HepG2 (cell line): Measurements from ENCODE around the gene TGM3. TPM values are rescaled to one million over a fixed set of nuclear protein-coding genes. Genes with fewer than 3 reads are reported as not detected.

Experiments used
- ATAC-seq: fragments of 200-7000 bp; cut with Tn5 transposase; 3 replicates; pipeline ENCODE4 v1.9.1; 2020; ENCODE audit warnings: mild to moderate bottlenecking, moderate library complexity
- BruUV-seq: library from RNA; stranded (reverse); fragments of 400-500 nt; replicated peaks from 2 replicates; lab custom pipeline; 2021; lab: Mats Ljungman, UMichigan
- CTCF ChIA-PET: fragments of 300-600 bp; formaldehyde crosslinking; extraction: SDS; loops from one replicate; lab custom pipeline; 2021; ENCODE audit warnings: low total read pairs, inconsistent platforms, low intra/inter-chr PET ratio; lab: Yijun Ruan, JAX
- POLR2A ChIA-PET: fragments of 350-600 bp; sonication (Branson Sonifier 250); formaldehyde crosslinking; loops from one replicate; lab custom pipeline; 2020; ENCODE audit warnings: antibody characterized with exemption, inconsistent platforms; lab: Yijun Ruan, JAX
- DNase-seq: peaks from one replicate; pipeline ENCODE4 v3.0.0-alpha.2; 2015; ENCODE audit warnings: low spot score
- FAIRE-seq: peaks from 3 replicates; lab custom pipeline; 2011; peaks lifted over from hg19 to GRCh38; lab: Jason Lieb, UNC
- H2AFZ ChIP-seq: one replicate; pipeline ENCODE4 v1.6.1; 2011; ENCODE audit warnings: low read length, inconsistent platforms
- H3K27ac ChIP-seq: fragments of 300-600 bp; 3 replicates; pipeline ENCODE4 v1.8.0; 2011; ENCODE audit warnings: mixed run types, mild to moderate bottlenecking, mixed read lengths, low read length, inconsistent platforms; ENCODE audit not compliant: insufficient read depth; ENCODE audit errors: extremely low read length
- H3K27me3 ChIP-seq, 2 experiments: fragments of 200-600 bp in 1 of 2; 2 replicates in 1 of 2; 3 replicates in 1 of 2; pipeline versions ENCODE4 v1.6.0 to v1.8.0; 2011; ENCODE audit warnings: low read length in 2 of 2, mild to moderate bottlenecking in 2 of 2, moderate library complexity in 2 of 2, inconsistent platforms in 1 of 2; ENCODE audit not compliant: insufficient read depth in 2 of 2, control insufficient read depth in 1 of 2
- H3K36me3 ChIP-seq, 2 experiments: fragments of 200-600 bp in 1 of 2; replicated peaks in 1 of 2; 2 replicates in 1 of 2; 3 replicates in 1 of 2; pipeline versions ENCODE4 v1.5.1 to v1.8.0; 2011; ENCODE audit warnings: low read length in 2 of 2, inconsistent platforms in 1 of 2; ENCODE audit not compliant: insufficient read depth in 2 of 2, control insufficient read depth in 1 of 2
- H3K4me1 ChIP-seq: 2 replicates; pipeline ENCODE4 v1.5.1; 2012; ENCODE audit warnings: low read length, inconsistent platforms; ENCODE audit not compliant: insufficient read depth
- H3K4me2 ChIP-seq: 2 replicates; pipeline ENCODE4 v1.6.0; 2011; ENCODE audit warnings: low read depth, low read length, inconsistent platforms
- H3K4me3 ChIP-seq, 3 experiments: fragments of 200-600 bp in 1 of 3; sonication (generic), shearing (Covaris generic) in 1 of 3; replicated peaks in 1 of 3; 2 replicates each; pipeline ENCODE4 v1.5.1; 2011 to 2016; ENCODE audit warnings: low read length in 3 of 3, inconsistent platforms in 2 of 3, low read depth in 2 of 3, mild to moderate bottlenecking in 2 of 3, control low read depth in 1 of 3, mixed read lengths in 1 of 3; ENCODE audit not compliant: insufficient read depth in 1 of 3
- H3K79me2 ChIP-seq: one replicate; pipeline ENCODE4 v1.6.1; 2011; ENCODE audit warnings: low read length, inconsistent platforms; ENCODE audit not compliant: insufficient read depth
- H3K9ac ChIP-seq: 2 replicates; pipeline ENCODE4 v1.6.0; 2011; ENCODE audit warnings: mild to moderate bottlenecking, low read depth, low read length, inconsistent platforms; ENCODE audit not compliant: insufficient read depth
- H3K9me3 ChIP-seq: 2 replicates; pipeline ENCODE4 v1.5.1; 2012; ENCODE audit warnings: mild to moderate bottlenecking, low read length
- H4K20me1 ChIP-seq: 2 replicates; pipeline ENCODE4 v1.6.0; 2011; ENCODE audit warnings: inconsistent platforms, mild to moderate bottlenecking, low read length, moderate library complexity; ENCODE audit not compliant: insufficient read depth
- BHLHE40 ChIP-seq: IDR thresholded peaks from 2 replicates; pipeline ENCODE4 v1.6.1; 2011; ENCODE audit warnings: low read length, improper control_type of control experiment
- DNMT3B ChIP-seq: conservative IDR thresholded peaks from 2 replicates; pipeline ENCODE4 v1.6.1; 2016; ENCODE audit warnings: missing biosample characterization, control low read depth
- GLMP ChIP-seq: sonication (generic); formaldehyde crosslinking; IDR thresholded peaks from 2 replicates; pipeline ENCODE4 v1.9.0; 2021; ENCODE audit warnings: missing genetic modification reagents, mild to moderate bottlenecking, borderline replicate concordance
- HNF4A ChIP-seq: sonication (generic); formaldehyde crosslinking; IDR thresholded peaks from 2 replicates; pipeline ENCODE4 v1.4.0; 2020; ENCODE audit warnings: missing genetic modification reagents
- KMT2B ChIP-seq: IDR thresholded peaks from 2 replicates; pipeline ENCODE4 v1.6.1; 2016; ENCODE audit warnings: missing genetic modification reagents, missing compliant biosample characterization
- MIER2 ChIP-seq: IDR thresholded peaks from 2 replicates; pipeline ENCODE4 v1.6.1; 2016; ENCODE audit warnings: missing biosample characterization, missing genetic modification reagents
- RARA ChIP-seq: IDR thresholded peaks from 2 replicates; pipeline ENCODE4 v1.6.1; 2016; ENCODE audit warnings: missing genetic modification reagents, missing compliant biosample characterization
- RNF2 ChIP-seq: fragments of 450-650 bp; conservative IDR thresholded peaks from 2 replicates; pipeline ENCODE4 v1.6.1; 2016; ENCODE audit warnings: low read depth
- ZNF441 ChIP-seq: sonication (generic); formaldehyde crosslinking; IDR thresholded peaks from 2 replicates; pipeline ENCODE4 v1.7.0; 2021; ENCODE audit warnings: missing genetic modification reagents, borderline replicate concordance
- WGBS: methylation state at CpG from one replicate; pipeline ENCODE4 v1.1.6; 2017; ENCODE audit warnings: low lambda C conversion rate; 5-methylcytosine and 5-hydroxymethylcytosine counted together
- in situ Hi-C: cut with HindIII; loops from 2 replicates; pipeline ENCODE4 v1.10.0; 2017; ENCODE audit warnings: low pct_unique_long_range_greater_than_20kb; ENCODE audit not compliant: extremely low pct_ligation_motif_present
- intact Hi-C: fragments of 100-400 bp; cut with micrococcal nuclease; formaldehyde crosslinking; loops from one replicate; pipeline ENCODE4 v1.10.0; 2022; ENCODE audit not compliant: unreplicated experiment
- polyA plus RNA-seq, 8 experiments: library from polyadenylated mRNA; depleted of rRNA in 3 of 8; stranded (reverse) in 7 of 8; unstranded in 1 of 8; fragments of >200 nt; fragmentation: Illumina TruSeq in 4 of 8; extraction: Trizol in 4 of 8; gene quantifications; 2 replicates each; pipeline versions ENCODE4 v1.2.1 to v1.2.3, GENCODE V29; 2011 to 2016; ENCODE audit warnings: low read depth in 4 of 8, missing spikeins in 1 of 8, mixed read lengths in 1 of 8; ENCODE audit not compliant: insufficient read depth in 1 of 8
- total RNA-seq, 5 experiments: library from RNA; depleted of rRNA; stranded (reverse); fragments of >200 nt; fragmentation: Illumina TruSeq; extraction: Trizol; gene quantifications; 2 replicates each; pipeline ENCODE4 v1.2.3, GENCODE V29; 2016; ENCODE audit warnings: low read depth in 1 of 5

TGM3 gene
- total and polyA plus RNA-seq, 2 of the 13 experiments (the other 11 are each of a cell fraction or from before 2014, with no cell fraction given) = not detected

GRCh38 chr20:2280082-2280481 is 15.7 kb upstream of the TGM3 start:
- ATAC-seq = no peak
- CTCF ChIA-PET = no interaction called here

GRCh38 chr20:2281563-2281962 is 14.2 kb upstream of the TGM3 start:
- no peak overlapping the region for H3K4me3 ChIP-seq
- H3K27me3 ChIP-seq = peaks cover 0 to 11% of the 10 kb centered on the region in 2 experiments; a peak in 2 of 5 replicates
- in situ Hi-C loops = no loop called here
- H3K4me1 ChIP-seq = peaks cover 6% of the 10 kb centered on the region; the same call in 1 of the 2 replicates
- DNase-seq = no peak
- ChIA-PET POLR2A (no interaction called here), CTCF (no interaction called here)
- FAIRE-seq = no peak
- no peaks in the 10 kb centered on the region for H3K9me3 ChIP-seq
- no peaks in the 10 kb centered on the region for H4K20me1 ChIP-seq
- intact Hi-C loops = no loop called here
- H3K9ac ChIP-seq = no peak overlapping the region
- H3K79me2 ChIP-seq = no peaks in the 10 kb centered on the region
- no peak overlapping the region for H2AFZ ChIP-seq
- 25% methylated on average over 3 of the region's 3 CpGs for WGBS
- H3K27ac ChIP-seq = no peak overlapping the region
- ATAC-seq = no peak
- BruUV-seq = no TSS peak
- H3K4me2 ChIP-seq = no peak overlapping the region
- no peaks in the 10 kb centered on the region for H3K36me3 ChIP-seq
- TF ChIP-seq HNF4A (CRISPR knock-in tag) (peak; percentile 22; the same call in 1 of the 2 replicates), BHLHE40 (no peak)

More at GRCh38 chr20:2280082-2280481, 15.7 kb upstream of the TGM3 start:
- peaks cover 0 to 11% of the 10 kb centered on the region in 2 experiments; a peak in 2 of 5 replicates for H3K27me3 ChIP-seq
- in situ Hi-C loops = no loop called here
- BruUV-seq = no TSS peak
- WGBS = 62% methylated on average over 6 of the region's 6 CpGs
- H3K9me3 ChIP-seq = no peaks in the 10 kb centered on the region
- DNase-seq (no peak), FAIRE-seq (no peak)
- H3K27ac ChIP-seq = no peak overlapping the region
- no peaks in the 10 kb centered on the region for H3K79me2 ChIP-seq
- no peak overlapping the region for H3K4me3 ChIP-seq
- POLR2A ChIA-PET = no interaction called here
- TF ChIP-seq RARA (CRISPR knock-in tag) (no peak), KMT2B (CRISPR knock-in tag) (no peak), HNF4A (CRISPR knock-in tag) (no peak), MIER2 (CRISPR knock-in tag) (no peak), GLMP (CRISPR knock-in tag) (no peak), RNF2 (no peak), DNMT3B (CRISPR knock-in tag) (no peak), ZNF441 (CRISPR knock-in tag) (no peak)
- no peaks in the 10 kb centered on the region for H4K20me1 ChIP-seq
- peaks cover 16% of the 10 kb centered on the region for H3K4me1 ChIP-seq
- no peak overlapping the region for H3K4me2 ChIP-seq
- no peaks in the 10 kb centered on the region for H3K36me3 ChIP-seq
- no peak overlapping the region for H2AFZ ChIP-seq
- intact Hi-C loops = no loop called here
- H3K9ac ChIP-seq = no peak overlapping the region
